HL-60 (cell line): ENCODE measurements around the gene VASP.

ENCODE experiments used
- CTCF ChIP-seq: IDR thresholded peaks from one replicate; pipeline ENCODE4 v1.5.1; 2011; ENCODE audit warnings: low read length, control low read depth, inconsistent platforms; ENCODE audit not compliant: insufficient read depth
- POLR2AphosphoS5 ChIP-seq: IDR thresholded peaks from 2 replicates; pipeline ENCODE4 v1.6.1; 2012; ENCODE audit warnings: low read depth
- REST ChIP-seq: IDR thresholded peaks from 2 replicates; pipeline ENCODE4 v1.6.1; 2012; ENCODE audit warnings: low read depth; ENCODE audit not compliant: insufficient replicate concordance

- TF ChIP-seq POLR2AphosphoS5 (no peak), CTCF (no peak), REST (no peak)
These were observed 8.7 kb upstream of the VASP start, which contains the start of gene PPM1N for GRCh38 chr19:45498411-45499195.
